Ishikawa (cell line): ENCODE measurements around the gene SMDT1.

Source experiments
- CREB1 ChIP-seq: IDR thresholded peaks from 2 replicates; pipeline ENCODE4 v1.6.1; 2012; ENCODE audit warnings: low read depth
- RAD21 ChIP-seq: IDR thresholded peaks from 2 replicates; pipeline ENCODE4 v1.6.1; 2012; ENCODE audit warnings: low read depth
- TAF1 ChIP-seq: IDR thresholded peaks from 2 replicates; pipeline ENCODE4 v1.6.1; 2012; ENCODE audit warnings: low read depth, mild to moderate bottlenecking
- TEAD4 ChIP-seq: IDR thresholded peaks from 2 replicates; pipeline ENCODE4 v1.6.1; 2012
- TF ChIP-seq, protein P1 (sequence below): IDR thresholded peaks from 2 replicates; pipeline ENCODE4 v1.6.1; 2012

The SMDT1 gene

DNA sequence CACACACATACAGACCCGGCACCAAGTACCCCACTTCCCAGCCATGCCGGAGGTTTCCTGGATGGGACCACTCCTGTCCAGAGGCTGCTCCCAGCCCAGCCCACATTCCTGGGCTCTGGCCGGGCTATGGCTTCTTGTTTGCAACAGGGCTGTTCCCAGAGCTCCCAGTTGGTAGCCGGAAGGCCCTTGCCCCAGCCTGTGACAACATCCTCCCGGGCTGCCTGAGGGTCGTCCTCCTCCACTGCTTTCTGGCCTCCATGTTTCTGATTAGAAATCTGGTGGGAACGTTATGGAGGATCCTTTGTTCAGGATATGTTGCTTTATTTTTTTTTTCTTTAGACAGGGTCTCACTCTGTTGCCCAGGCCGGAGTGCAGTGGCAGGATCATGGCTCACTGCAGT, 52.1 kb downstream of the SMDT1 start:
- TF ChIP-seq CREB1: no peak
- TF ChIP-seq TEAD4: no peak
- TF ChIP-seq, protein P1, sequence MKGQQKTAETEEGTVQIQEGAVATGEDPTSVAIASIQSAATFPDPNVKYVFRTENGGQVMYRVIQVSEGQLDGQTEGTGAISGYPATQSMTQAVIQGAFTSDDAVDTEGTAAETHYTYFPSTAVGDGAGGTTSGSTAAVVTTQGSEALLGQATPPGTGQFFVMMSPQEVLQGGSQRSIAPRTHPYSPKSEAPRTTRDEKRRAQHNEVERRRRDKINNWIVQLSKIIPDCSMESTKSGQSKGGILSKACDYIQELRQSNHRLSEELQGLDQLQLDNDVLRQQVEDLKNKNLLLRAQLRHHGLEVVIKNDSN: no peak
- TF ChIP-seq TAF1: no peak

DNA sequence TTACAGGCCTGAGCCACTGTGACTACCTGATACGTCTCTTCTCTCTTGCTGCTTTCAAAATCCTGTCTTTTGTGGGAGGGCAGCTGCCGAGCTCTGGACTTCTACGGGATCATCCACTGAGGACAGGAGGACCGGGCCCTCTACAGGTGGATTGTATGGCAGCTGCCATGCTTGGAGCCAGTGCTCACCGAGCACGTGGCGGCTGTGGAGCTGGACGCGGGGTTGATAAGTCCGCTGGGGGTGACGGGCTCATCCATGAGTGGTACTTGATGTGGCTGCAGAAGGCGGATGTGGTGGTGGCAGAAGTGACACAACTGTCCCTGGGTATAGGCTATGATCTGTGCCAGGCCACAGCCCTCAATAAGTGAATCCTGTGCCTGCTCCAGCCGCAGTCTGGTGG, 53.0 kb downstream of the SMDT1 start:
- TF ChIP-seq, protein P1: no peak
- TF ChIP-seq RAD21: peak; percentile 45
